KBM-7 (cell line): ENCODE data around the gene KCNK2.
A peak's percentile ranks its signal among the peaks of the same experiment; 100 is the strongest.

Experiments
- DNase-seq: peaks from one replicate; pipeline ENCODE4 v3.0.0-alpha.2; 2015
- in situ Hi-C: fragments of 300-500 bp; cut with MboI; formaldehyde crosslinking; loops from 2 replicates; pipeline ENCODE4 v1.14.3; 2020; ENCODE audit warnings: low sequenced_read_pairs, low pct_unique_long_range_greater_than_20kb, mixed read lengths

KCNK2 gene

GRCh38 chr1:215082532-215083382 is at the start of gene KCNK2:
Gene KCNK2, plus strand, starts transcription at chr1:215082737. Its CDS starts 649 bp downstream, at chr1:215083386.
- no peak for DNase-seq
- in situ Hi-C loops: no loop called here

GRCh38 chr1:215032911-215033526 is 49.5 kb upstream of the KCNK2 start:
- no peak for DNase-seq
- in situ Hi-C loops: no loop called here

GRCh38 chr1:215040190-215040589 is 42.3 kb upstream of the KCNK2 start:
- DNase-seq: no peak
- in situ Hi-C loops: no loop called here

- DNase-seq: no peak
- in situ Hi-C loops: no loop called here
Observed at GRCh38 chr1:215043401-215043800, 39.1 kb upstream of the KCNK2 start.

- DNase-seq: no peak
- in situ Hi-C loops: no loop called here
Observed at GRCh38 chr1:215044151-215044550, 38.4 kb upstream of the KCNK2 start.

GRCh38 chr1:215045698-215046308 is 36.7 kb upstream of the KCNK2 start:
- in situ Hi-C loops: no loop called here
- no peak for DNase-seq

- in situ Hi-C loops: no loop called here
- no peak for DNase-seq
Observed at GRCh38 chr1:215052256-215053015, 30.1 kb upstream of the KCNK2 start.

- no peak for DNase-seq
- in situ Hi-C loops: no loop called here
Observed at GRCh38 chr1:215054266-215054665, 28.3 kb upstream of the KCNK2 start.

- in situ Hi-C loops: no loop called here
- DNase-seq: no peak
Observed at GRCh38 chr1:215055281-215055935, 27.1 kb upstream of the KCNK2 start.

GRCh38 chr1:215056584-215056983 is 26.0 kb upstream of the KCNK2 start:
- DNase-seq: no peak
- in situ Hi-C loops: no loop called here

GRCh38 chr1:215059947-215060346 is 22.6 kb upstream of the KCNK2 start:
- no peak for DNase-seq
- in situ Hi-C loops: no loop called here

- in situ Hi-C loops: no loop called here
- DNase-seq: no peak
Observed at GRCh38 chr1:215064327-215064726, 18.2 kb upstream of the KCNK2 start.

- in situ Hi-C loops: no loop called here
- DNase-seq: no peak
Observed at GRCh38 chr1:215071078-215071477, 11.5 kb upstream of the KCNK2 start.

- in situ Hi-C loops: no loop called here
- DNase-seq: peak; percentile 4
Observed at GRCh38 chr1:215076322-215076721, 6.2 kb upstream of the KCNK2 start.

- in situ Hi-C loops: no loop called here
- no peak for DNase-seq
Observed at GRCh38 chr1:215079456-215079855, 3.1 kb upstream of the KCNK2 start.

- no peak for DNase-seq
- in situ Hi-C loops: no loop called here
Observed at GRCh38 chr1:215081661-215082531, 641 bp upstream of the KCNK2 start.

GRCh38 chr1:215083383-215083961 is 935 bp downstream of the KCNK2 start:
- in situ Hi-C loops: no loop called here
- DNase-seq: no peak

GRCh38 chr1:215084621-215085020 is 2.1 kb downstream of the KCNK2 start:
- in situ Hi-C loops: no loop called here

More at GRCh38 chr1:215084621-215085020, 2.1 kb downstream of the KCNK2 start:
- no peak for DNase-seq
